KOPT-K1 (cell line): ENCODE data around the gene INKA1.

Experiments
- H3K27ac ChIP-seq: fragments of 200-600 bp; sonication (generic); 2 replicates; pipeline ENCODE4 v1.5.1; 2016; ENCODE audit warnings: antibody characterized with exemption, mild to moderate bottlenecking, low read depth, low read length; ENCODE audit not compliant: poor library complexity, severe bottlenecking
- H3K36me3 ChIP-seq: fragments of 200-600 bp; sonication (generic); 2 replicates; pipeline ENCODE4 v1.5.1; 2017; ENCODE audit warnings: antibody characterized with exemption, mild to moderate bottlenecking, low read length, moderate library complexity; ENCODE audit not compliant: insufficient read depth
- H3K9me3 ChIP-seq: fragments of 200-600 bp; sonication (generic); 2 replicates; pipeline ENCODE4 v1.5.1; 2017; ENCODE audit warnings: antibody characterized with exemption, low read length, mild to moderate bottlenecking; ENCODE audit not compliant: insufficient read depth, poor library complexity, severe bottlenecking

The INKA1 gene

GRCh38 chr3:49794431-49794830 lies 8.6 kb upstream of the INKA1 start:
- H3K9me3 ChIP-seq: no peaks in the 10 kb centered on the region
- H3K36me3 ChIP-seq: no peaks in the 10 kb centered on the region
- no peak overlapping the region for H3K27ac ChIP-seq

- Histone ChIP-seq H3K36me3 (no peaks in the 10 kb centered on the region), H3K27ac (no peak overlapping the region), H3K9me3 (no peaks in the 10 kb centered on the region)
Observed at GRCh38 chr3:49794926-49795905, 7.8 kb upstream of the INKA1 start.

GRCh38 chr3:49799105-49799504 lies 4.0 kb upstream of the INKA1 start:
- no peak overlapping the region for H3K27ac ChIP-seq
- H3K9me3 ChIP-seq: no peaks in the 10 kb centered on the region
- H3K36me3 ChIP-seq: no peaks in the 10 kb centered on the region

GRCh38 chr3:49799761-49800160 lies 3.3 kb upstream of the INKA1 start, which contains the start of gene CDHR4:
TSS of gene CDHR4 (minus strand) at chr3:49799873. CDS start at chr3:49799812, 61 bp downstream.
- no peaks in the 10 kb centered on the region for H3K9me3 ChIP-seq
- no peaks in the 10 kb centered on the region for H3K36me3 ChIP-seq
- no peak within 1 kb of the TSS for H3K27ac ChIP-seq

GRCh38 chr3:49801160-49801559 lies 1.9 kb upstream of the INKA1 start:
- H3K36me3 ChIP-seq: no peaks in the 10 kb centered on the region
- no peaks in the 10 kb centered on the region for H3K9me3 ChIP-seq
- H3K27ac ChIP-seq: no peak overlapping the region

GRCh38 chr3:49803465-49804140 lies 542 bp downstream of the INKA1 start:
- Histone ChIP-seq H3K9me3 (no peaks in the 10 kb centered on the region), H3K27ac (peak overlapping the region; percentile 96), H3K36me3 (no peaks in the 10 kb centered on the region)

- peaks cover 7% of the 10 kb centered on the region; the same call in 1 of the 2 replicates for H3K36me3 ChIP-seq
- H3K27ac ChIP-seq: peak overlapping the region; percentile 96
- H3K9me3 ChIP-seq: no peaks in the 10 kb centered on the region
Observed at GRCh38 chr3:49804141-49805041, 1.3 kb downstream of the INKA1 start.

GRCh38 chr3:49805367-49805782 lies 2.3 kb downstream of the INKA1 start:
- Histone ChIP-seq H3K36me3 (peaks cover 17% of the 10 kb centered on the region; the same call in 1 of the 2 replicates), H3K27ac (peak overlapping the region; percentile 96), H3K9me3 (no peaks in the 10 kb centered on the region)

- Histone ChIP-seq H3K27ac (peak overlapping the region; percentile 96), H3K36me3 (peaks cover 22% of the 10 kb centered on the region; the same call in 1 of the 2 replicates), H3K9me3 (no peaks in the 10 kb centered on the region)
Observed at GRCh38 chr3:49805897-49806701, 3.0 kb downstream of the INKA1 start.

GRCh38 chr3:49806850-49807249 lies 3.8 kb downstream of the INKA1 start:
- H3K27ac ChIP-seq: peak overlapping the region; percentile 96

GRCh38 chr3:49807431-49808114 lies 4.5 kb downstream of the INKA1 start:
- Histone ChIP-seq H3K27ac (peak overlapping the region; percentile 96), H3K9me3 (no peaks in the 10 kb centered on the region)

More at GRCh38 chr3:49806850-49807249, 3.8 kb downstream of the INKA1 start:
- Histone ChIP-seq H3K36me3 (peaks cover 29% of the 10 kb centered on the region; the same call in 1 of the 2 replicates), H3K9me3 (no peaks in the 10 kb centered on the region)

GRCh38 chr3:49812916-49813496 lies 9.9 kb downstream of the INKA1 start:
- H3K9me3 ChIP-seq: no peaks in the 10 kb centered on the region
- peaks cover 38% of the 10 kb centered on the region; the same call in 1 of the 2 replicates for H3K36me3 ChIP-seq
- peak overlapping the region; percentile 88 for H3K27ac ChIP-seq

More at GRCh38 chr3:49807431-49808114, 4.5 kb downstream of the INKA1 start:
- H3K36me3 ChIP-seq: peaks cover 37% of the 10 kb centered on the region; the same call in 1 of the 2 replicates
